ENCODE data around the gene MYO1D.

MYO1D gene

DNA sequence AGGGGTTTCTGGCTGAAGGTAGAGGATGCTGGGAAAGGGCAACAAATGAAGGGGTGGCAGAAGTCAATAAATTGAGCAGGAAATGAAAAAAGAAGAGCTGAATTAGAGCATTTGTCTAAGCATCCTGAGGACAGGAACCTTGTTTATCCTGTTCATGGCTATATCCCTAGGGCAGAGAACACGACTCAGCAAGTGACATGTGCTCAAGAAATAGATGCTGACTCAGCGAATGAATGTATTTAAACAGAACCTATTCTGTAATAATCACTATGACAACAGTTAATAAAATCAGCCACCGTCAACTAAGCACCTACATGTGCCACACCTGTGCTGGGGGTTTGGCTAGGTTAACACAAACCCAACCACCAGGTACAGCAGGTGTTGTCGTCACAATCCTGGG, 309.8 kb downstream of the MYO1D start:
- no peak overlapping the region for H3K4me3 ChIP-seq (ENCODE audit: low read length)
- TF ChIP-seq ZNF274 (IDR thresholded peaks at IDR 0.05; ENCODE audit: low read depth, low read length), result no peak

DNA sequence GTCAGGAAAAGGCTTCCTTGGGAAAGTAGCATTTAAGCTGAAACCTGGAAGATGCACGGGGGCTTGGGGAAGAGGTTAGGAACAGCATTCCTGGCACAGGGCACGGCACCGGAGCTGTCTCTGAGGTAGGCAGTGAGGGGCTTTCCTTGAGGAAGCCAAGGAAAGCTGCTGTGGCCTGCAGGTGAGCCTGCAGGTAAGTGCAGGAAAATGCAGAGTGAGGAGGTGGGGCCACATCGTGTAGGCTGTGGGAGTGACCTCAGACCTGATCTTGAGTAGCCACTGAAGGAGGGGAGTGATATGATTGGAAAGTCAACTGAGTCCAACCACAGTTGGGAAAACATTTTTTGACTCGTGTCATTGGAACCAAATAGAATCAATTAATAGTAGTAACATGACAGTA, 310.6 kb downstream of the MYO1D start:
- TF ChIP-seq ZNF274 (IDR thresholded peaks at IDR 0.05; ENCODE audit: low read depth, low read length), result no peak
- H3K4me3 ChIP-seq (ENCODE audit: low read length), result no peak overlapping the region

GRCh38 chr17:32565401-32565800, 311.5 kb downstream of the MYO1D start:
- TF ChIP-seq ZNF274 (IDR thresholded peaks at IDR 0.05; ENCODE audit: low read depth, low read length), result no peak
- no peak overlapping the region for H3K4me3 ChIP-seq (ENCODE audit: low read length)

- H3K4me3 ChIP-seq (ENCODE audit: low read length), result no peak overlapping the region
- no peak for TF ChIP-seq ZNF274 (IDR thresholded peaks at IDR 0.05; ENCODE audit: low read depth, low read length)
Measured at GRCh38 chr17:32564325-32564724, 312.6 kb downstream of the MYO1D start.

- no peak for TF ChIP-seq ZNF274 (IDR thresholded peaks at IDR 0.05; ENCODE audit: low read depth, low read length)
- H3K4me3 ChIP-seq (ENCODE audit: low read length), result no peak overlapping the region
Measured at GRCh38 chr17:32563583-32563982, 313.3 kb downstream of the MYO1D start.

DNA sequence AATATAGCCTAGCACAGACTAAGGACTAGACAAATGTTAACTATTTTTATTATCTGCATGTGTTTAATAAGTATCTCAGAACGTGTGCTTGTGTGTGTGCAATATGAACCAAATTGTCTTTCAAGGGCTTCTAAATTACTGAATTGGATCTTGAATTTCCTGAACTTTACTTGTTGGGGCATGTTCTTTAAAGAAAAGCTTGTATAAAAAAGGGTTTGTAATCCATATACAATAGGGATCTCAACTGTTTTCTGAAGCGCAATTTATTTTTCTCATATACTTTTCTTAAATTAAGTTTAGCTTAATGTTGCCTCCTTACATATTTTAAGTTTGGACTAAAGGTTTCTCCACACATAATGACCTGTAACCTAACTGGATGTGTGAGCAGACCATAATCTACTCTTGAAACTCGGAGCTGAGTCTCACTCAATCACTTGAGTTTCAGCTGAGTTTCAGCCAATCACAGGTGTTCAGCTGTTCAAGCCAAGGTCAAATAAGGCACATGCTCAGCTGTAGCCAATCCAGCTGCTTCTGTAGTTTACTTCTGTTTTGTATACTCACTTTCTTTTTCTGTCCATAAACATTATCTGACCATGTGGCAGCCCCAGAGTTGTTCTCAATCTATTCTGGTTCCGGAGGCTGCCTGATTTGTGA, 317.8 kb downstream of the MYO1D start:
- TF ChIP-seq ZNF274 (IDR thresholded peaks at IDR 0.05; ENCODE audit: low read depth, low read length), result no peak
- no peak overlapping the region for H3K4me3 ChIP-seq (ENCODE audit: low read length)

GRCh38 chr17:32558326-32558955, 318.5 kb downstream of the MYO1D start:
- H3K4me3 ChIP-seq (ENCODE audit: low read length), result peak overlapping the region; percentile 39; the same call in 1 of the 2 replicates
- TF ChIP-seq ZNF274 (IDR thresholded peaks at IDR 0.05; ENCODE audit: low read depth, low read length), result no peak

- TF ChIP-seq ZNF274 (IDR thresholded peaks at IDR 0.05; ENCODE audit: low read depth, low read length), result no peak
- no peak overlapping the region for H3K4me3 ChIP-seq (ENCODE audit: low read length)
Measured at GRCh38 chr17:32555611-32556310, 321.2 kb downstream of the MYO1D start.

DNA sequence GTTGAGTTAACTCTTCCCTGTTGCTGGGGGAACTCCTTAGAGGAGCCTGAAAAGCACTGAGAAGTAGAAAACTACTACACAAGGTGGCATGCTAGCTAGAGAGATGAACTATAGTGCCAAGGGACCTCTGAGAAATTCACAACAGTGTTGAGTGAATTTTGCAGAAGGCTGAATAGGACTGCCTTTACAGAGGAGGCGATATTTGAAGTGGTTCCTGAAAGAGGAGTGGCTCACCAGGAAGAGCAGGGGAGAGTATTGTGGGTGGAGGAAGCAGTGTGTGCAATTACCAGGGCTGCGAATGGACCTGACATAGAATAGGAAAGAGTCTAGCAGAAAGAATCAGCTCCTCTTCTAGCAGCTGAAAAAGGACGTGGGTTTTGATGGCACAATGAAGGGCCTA, 323.8 kb downstream of the MYO1D start:
- H3K4me3 ChIP-seq (ENCODE audit: low read length), result no peak overlapping the region
- no peak for TF ChIP-seq ZNF274 (IDR thresholded peaks at IDR 0.05; ENCODE audit: low read depth, low read length)

DNA sequence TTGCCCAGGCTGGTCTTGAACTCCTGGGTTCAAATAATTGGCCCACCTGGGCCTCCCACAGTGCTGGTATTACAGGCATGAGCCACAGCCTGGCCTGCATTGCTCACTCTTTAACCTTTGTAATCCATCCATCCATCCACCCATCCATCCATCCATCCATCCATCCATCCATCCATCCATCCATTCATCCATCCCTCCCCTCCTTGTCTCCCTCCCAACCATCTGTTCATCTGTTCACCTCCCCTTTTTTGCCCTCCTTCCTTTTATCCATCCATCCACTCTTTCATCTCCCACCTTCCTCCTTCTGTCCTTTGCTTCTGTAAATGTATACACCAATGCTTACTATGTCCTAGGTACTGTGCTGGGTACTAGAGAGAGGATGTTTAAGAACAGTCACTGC, 324.6 kb downstream of the MYO1D start:
- no peak overlapping the region for H3K4me3 ChIP-seq (ENCODE audit: low read length)
- no peak for TF ChIP-seq ZNF274 (IDR thresholded peaks at IDR 0.05; ENCODE audit: low read depth, low read length)

- no peak for TF ChIP-seq ZNF274 (IDR thresholded peaks at IDR 0.05; ENCODE audit: low read depth, low read length)
- peak overlapping the region; percentile 8; the same call in 1 of the 2 replicates for H3K4me3 ChIP-seq (ENCODE audit: low read length)
Measured at GRCh38 chr17:32551186-32551955, 325.6 kb downstream of the MYO1D start.

GRCh38 chr17:32549559-32549958, 327.4 kb downstream of the MYO1D start:
- H3K4me3 ChIP-seq (ENCODE audit: low read length), result no peak overlapping the region
- no peak for TF ChIP-seq ZNF274 (IDR thresholded peaks at IDR 0.05; ENCODE audit: low read depth, low read length)

GRCh38 chr17:32546031-32546444, 330.9 kb downstream of the MYO1D start:
- TF ChIP-seq ZNF274 (IDR thresholded peaks at IDR 0.05; ENCODE audit: low read depth, low read length), result no peak
- no peak overlapping the region for H3K4me3 ChIP-seq (ENCODE audit: low read length)

- H3K4me3 ChIP-seq (ENCODE audit: low read length), result no peak overlapping the region
- no peak for TF ChIP-seq ZNF274 (IDR thresholded peaks at IDR 0.05; ENCODE audit: low read depth, low read length)
Measured at GRCh38 chr17:32542186-32542585, 334.7 kb downstream of the MYO1D start.
